GM18909 (cell line): Measurements from ENCODE around the gene AVPR1A.
"Not testable (repeated sequence)": the region's sequence is repeated elsewhere in the genome, so short reads cannot be mapped to it uniquely, and the experiment has no call there.

Experiments
- ATAC-seq: cut with Tn5 transposase; IDR thresholded peaks from one replicate; pipeline ENCODE4 v1.9.1; 2021; ENCODE audit warnings: mild to moderate bottlenecking; ENCODE audit not compliant: unreplicated experiment, poor library complexity

Gene AVPR1A

GRCh38 chr12:63150713-63151622, at the start of gene AVPR1A:
Gene AVPR1A (minus strand): TSS chr12:63151201. CDS start chr12:63150836, 365 bp downstream.
- ATAC-seq = no peak

- ATAC-seq = no peak
Observed at GRCh38 chr12:63196168-63196567, 45.2 kb upstream of the AVPR1A start.

GRCh38 chr12:63179224-63179623, 28.2 kb upstream of the AVPR1A start:
- ATAC-seq = no peak

GRCh38 chr12:63170321-63170720, 19.3 kb upstream of the AVPR1A start:
- no peak for ATAC-seq

GRCh38 chr12:63167741-63168140, 16.7 kb upstream of the AVPR1A start:
- not testable (repeated sequence) for ATAC-seq

GRCh38 chr12:63164911-63165310, 13.9 kb upstream of the AVPR1A start:
- ATAC-seq = no peak

- ATAC-seq = no peak
Observed at GRCh38 chr12:63163541-63163940, 12.5 kb upstream of the AVPR1A start.

- ATAC-seq = no peak
Observed at GRCh38 chr12:63155375-63155774, 4.4 kb upstream of the AVPR1A start.

GRCh38 chr12:63154560-63154959, 3.6 kb upstream of the AVPR1A start:
- no peak for ATAC-seq

GRCh38 chr12:63152321-63152700, 1.3 kb upstream of the AVPR1A start:
- no peak for ATAC-seq

GRCh38 chr12:63151623-63152320, 771 bp upstream of the AVPR1A start:
- ATAC-seq = peak; percentile 77

- no peak for ATAC-seq
Observed at GRCh38 chr12:63149909-63150712, 890 bp downstream of the AVPR1A start.

- ATAC-seq = no peak
Observed at GRCh38 chr12:63144556-63144955, 6.4 kb downstream of the AVPR1A start.

GRCh38 chr12:63138488-63138887, 12.5 kb downstream of the AVPR1A start:
- no peak for ATAC-seq

- no peak for ATAC-seq
Observed at GRCh38 chr12:63133981-63134380, 17.0 kb downstream of the AVPR1A start.

GRCh38 chr12:63132201-63132600, 18.8 kb downstream of the AVPR1A start:
- ATAC-seq = no peak

GRCh38 chr12:63129927-63130326, 21.1 kb downstream of the AVPR1A start:
- ATAC-seq = no peak

GRCh38 chr12:63124778-63125177, 26.2 kb downstream of the AVPR1A start:
- ATAC-seq = no peak

- ATAC-seq = no peak
Observed at GRCh38 chr12:63103494-63104131, 47.4 kb downstream of the AVPR1A start.

GRCh38 chr12:63101920-63102319, 49.1 kb downstream of the AVPR1A start:
- no peak for ATAC-seq
